GM18517 (cell line): Measurements from ENCODE around the gene SPRY4.
"Not testable (repeated sequence)": the region's sequence is repeated elsewhere in the genome, so short reads cannot be mapped to it uniquely, and the experiment has no call there.

Source experiments
- ATAC-seq: cut with Tn5 transposase; IDR thresholded peaks from one replicate; pipeline ENCODE4 v1.9.1; 2021; ENCODE audit warnings: mild to moderate bottlenecking, moderate library complexity; ENCODE audit not compliant: unreplicated experiment

Gene SPRY4

DNA sequence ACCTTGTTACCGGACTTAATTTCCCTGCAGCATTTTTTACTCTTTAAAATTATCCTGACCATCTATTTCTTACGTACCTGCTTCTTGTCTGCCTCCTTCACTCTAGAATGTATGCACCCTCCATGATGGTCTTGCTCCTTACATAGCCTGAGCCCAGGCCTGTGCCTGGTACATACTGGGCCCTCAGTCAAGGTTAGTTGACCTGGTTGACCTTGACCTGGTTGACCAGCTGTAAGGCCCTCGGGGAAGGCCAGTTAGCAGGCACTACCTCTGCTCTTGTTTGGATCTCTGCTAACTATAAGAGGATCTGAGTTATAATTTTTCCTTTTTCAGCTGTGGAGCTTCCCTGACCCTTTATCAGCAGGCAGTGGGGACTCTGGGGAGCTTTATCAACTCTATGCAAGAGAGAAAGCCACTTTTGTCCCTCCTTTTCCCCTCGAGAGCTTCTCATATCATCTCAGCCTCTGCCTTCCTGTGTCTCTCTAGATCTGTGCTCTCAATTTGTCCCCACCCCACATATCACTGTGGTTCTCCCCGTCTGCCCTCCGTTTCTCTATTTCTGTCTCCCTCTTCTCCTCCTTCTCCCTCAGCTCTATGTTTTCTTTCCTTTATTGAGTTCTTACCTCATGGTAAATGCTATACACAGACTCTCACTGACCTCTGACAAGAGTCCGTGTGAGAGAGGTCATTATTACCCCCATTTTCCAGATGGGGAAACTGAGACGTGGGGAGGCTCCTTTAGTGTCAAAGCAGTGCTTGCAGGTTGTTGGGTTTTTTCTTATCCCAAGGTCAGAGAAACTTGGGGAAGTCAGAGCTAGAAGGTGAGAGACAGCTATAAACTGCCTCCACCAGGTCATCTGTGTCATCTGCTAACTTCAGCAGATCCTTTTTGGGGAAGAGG, 28.6 kb downstream of the SPRY4 start:
- ATAC-seq: no peak

GRCh38 chr5:142295084-142295758, 29.6 kb downstream of the SPRY4 start:
- no peak for ATAC-seq

DNA sequence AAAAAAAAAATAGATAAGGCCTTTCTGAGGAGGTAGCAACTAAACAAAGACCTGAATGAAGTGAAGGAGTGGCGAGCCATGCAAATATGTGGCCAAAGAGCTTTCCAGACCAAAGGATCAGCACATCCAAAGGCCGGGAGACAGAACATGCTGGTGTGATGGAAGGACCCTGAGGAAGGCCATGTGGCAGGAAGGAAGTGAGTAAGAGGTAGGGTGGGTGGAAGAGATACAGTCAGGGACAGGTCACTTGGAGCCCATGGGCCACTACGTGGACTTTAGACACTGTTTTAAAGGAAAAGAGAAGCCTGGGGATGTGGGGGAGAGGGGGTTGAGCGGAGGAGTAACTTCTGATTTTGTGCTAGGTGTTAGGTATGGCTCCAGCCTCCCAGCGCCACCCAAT, 31.3 kb downstream of the SPRY4 start:
- ATAC-seq: no peak

DNA sequence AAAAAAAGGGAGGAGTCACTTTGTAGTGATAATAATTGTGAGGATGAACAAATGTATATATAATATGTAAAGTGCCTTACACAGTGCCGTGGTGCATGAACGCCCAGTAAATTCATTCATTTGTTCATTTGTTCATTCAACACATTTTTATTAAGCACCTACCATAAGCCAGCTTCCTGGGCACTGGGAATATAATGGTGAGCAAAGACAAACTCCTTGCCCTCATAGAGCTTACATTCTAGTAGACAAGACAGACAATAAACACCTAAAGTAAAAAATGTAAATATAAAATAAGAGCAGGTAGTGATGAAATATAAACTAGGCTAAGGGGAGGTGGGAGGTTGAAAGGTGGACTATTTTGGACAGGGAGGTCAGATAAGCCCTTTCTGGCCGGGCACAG, 32.0 kb downstream of the SPRY4 start:
- ATAC-seq: no peak

- ATAC-seq: no peak
These were observed 32.6 kb downstream of the SPRY4 start for GRCh38 chr5:142292249-142292648.

GRCh38 chr5:142290577-142291299, 34.1 kb downstream of the SPRY4 start:
- ATAC-seq: no peak

GRCh38 chr5:142289708-142290576, 34.9 kb downstream of the SPRY4 start:
- ATAC-seq: no peak

GRCh38 chr5:142287973-142288313, 36.9 kb downstream of the SPRY4 start:
- ATAC-seq: peak; percentile 67

- peak; percentile 36 for ATAC-seq
These were observed 37.5 kb downstream of the SPRY4 start for GRCh38 chr5:142287096-142287972.

DNA sequence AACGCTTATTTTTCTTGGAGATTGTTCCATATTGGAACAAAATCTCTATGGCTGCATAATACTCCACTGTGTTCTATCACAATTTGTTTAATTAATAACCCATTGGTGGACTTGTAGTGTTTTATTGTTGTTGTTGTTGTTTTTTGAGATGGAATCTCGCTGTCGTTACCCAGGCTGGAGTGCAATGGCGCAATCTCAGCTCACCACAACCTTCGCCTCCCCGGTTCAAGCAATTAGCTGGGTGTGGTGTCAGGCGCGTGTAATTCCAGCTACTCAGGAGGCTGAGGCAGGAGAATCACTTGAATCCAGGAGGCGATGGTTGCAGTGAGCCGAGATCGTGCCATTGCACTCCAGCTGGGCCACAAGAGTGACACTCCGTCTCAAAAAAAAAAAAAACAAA, 38.7 kb downstream of the SPRY4 start:
- ATAC-seq: no peak

- ATAC-seq: no peak
These were observed 41.5 kb downstream of the SPRY4 start for GRCh38 chr5:142283304-142283703.

DNA sequence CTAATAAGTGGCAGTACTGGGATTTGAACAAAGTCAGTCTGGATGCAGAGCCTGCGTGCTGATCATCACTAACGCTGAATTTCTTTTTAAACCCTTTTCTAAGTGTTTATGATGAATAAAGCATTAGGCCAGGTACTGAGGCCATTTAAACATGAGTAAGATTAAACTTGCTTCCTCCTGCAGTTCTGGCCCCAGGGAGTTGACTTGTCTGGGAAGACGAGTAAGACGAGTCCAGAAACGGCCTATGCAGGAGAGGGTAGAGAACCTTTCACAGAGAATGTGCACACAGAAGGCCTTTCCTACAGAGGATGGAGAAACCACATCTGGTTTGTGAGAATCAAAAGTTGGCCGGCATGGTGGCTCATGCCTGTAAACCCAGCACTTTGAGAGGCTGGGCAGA, 42.9 kb downstream of the SPRY4 start:
- ATAC-seq: no peak

GRCh38 chr5:142281008-142281367, 43.8 kb downstream of the SPRY4 start:
- no peak for ATAC-seq

DNA sequence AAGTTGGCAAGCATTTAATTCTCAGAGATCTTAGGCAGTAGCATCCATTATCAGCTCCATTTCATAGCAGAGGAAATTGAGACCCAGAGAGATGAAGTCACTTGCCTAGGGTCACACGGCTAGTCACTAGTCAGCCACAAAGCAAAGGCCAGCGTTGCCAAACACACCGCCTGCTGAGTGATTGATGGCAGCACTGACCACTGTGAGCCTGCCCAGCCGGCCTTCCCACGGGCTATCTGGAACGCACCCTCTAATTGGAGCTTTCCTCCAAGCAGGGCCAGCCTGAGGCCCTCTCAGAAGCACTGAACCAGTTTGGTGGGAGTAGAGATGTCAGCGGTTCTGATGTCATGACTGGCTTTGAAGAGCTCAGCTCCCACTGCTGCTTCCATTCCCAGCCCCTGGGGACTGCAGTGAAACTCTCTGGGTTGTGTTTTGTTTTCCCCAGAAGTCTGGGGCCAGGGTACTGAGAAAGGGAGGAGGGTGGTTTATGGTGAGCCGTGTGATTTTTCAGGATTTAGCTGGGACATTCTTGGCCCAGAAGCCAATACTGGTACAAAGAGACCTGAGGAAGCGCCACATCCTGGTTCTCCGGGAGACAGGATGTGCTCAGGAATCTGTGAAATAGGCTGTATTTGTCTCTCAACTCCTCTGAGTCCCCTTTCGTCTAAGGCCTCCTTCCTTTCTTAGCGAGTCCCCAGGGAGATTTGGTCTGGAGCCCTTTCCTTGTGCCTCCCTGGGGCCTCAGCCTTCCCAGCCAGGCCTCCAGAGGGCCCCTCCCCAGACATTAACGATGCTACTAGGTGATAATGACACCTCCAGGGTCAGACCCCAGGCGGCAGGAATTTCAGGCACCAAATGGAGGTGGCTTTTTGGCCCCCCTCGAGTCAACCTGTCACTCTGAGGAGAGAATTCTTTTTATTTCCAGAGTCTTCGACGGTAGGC, 44.5 kb downstream of the SPRY4 start:
- no peak for ATAC-seq

DNA sequence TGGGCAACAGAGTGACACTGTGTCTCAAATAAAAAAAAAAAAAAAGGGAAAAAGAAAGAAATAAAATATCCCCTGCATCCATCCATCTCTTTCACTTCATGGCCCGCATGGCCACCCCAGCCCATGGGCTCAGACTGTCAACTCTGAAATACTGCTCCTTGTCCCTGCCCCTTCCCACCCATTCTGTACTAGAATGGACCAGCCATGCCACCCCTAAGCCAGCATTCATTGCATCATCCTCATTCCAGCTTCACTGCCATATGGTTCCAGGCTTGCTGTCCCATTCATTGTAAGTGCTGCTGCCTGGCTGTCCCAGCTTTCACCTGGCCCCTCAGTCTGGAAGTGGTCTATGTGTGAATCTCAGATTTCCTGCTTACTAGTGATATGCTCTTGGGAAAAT, 46.2 kb downstream of the SPRY4 start:
- ATAC-seq: no peak

GRCh38 chr5:142277796-142278195, 47.0 kb downstream of the SPRY4 start:
- ATAC-seq: no peak

- no peak for ATAC-seq
These were observed 48.3 kb downstream of the SPRY4 start for GRCh38 chr5:142276517-142276916.

DNA sequence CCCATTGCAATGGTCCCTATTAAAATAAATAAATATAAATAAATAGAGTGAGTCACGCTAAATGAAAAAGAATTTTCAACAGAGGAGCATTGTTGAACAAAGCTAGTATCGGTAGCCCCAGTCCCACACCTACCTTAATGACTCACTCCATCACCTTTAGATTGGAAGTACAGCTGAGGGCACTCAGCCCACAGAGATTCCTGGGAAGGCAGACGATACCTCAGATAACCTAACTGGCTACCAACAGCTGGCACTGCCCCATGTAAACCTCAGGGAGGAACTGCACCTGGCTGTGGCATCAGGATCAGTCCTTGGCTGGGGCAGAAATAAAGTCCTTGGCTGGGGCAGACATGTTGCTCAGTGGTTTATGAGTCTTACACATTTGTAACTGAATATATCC, 49.3 kb downstream of the SPRY4 start:
- no peak for ATAC-seq

DNA sequence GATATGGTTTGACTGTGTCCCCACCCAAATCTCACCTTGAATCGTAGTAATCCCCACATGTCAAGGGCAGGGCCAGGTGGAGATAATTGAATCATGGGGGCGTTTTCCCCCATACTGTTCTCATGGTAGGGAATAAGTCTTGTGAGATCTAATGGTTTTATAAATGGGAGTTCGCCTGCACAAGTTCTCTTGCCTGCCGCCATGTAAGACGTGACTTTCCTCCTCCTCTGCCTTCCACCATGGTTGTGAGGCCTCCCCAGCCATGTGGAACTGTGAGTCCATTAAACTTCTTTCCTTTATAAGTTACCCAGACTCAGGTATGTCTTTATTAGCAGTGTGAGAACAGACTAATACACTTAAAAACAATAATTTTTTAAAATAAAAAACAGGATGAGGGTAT, 52.2 kb downstream of the SPRY4 start:
- not testable (repeated sequence) for ATAC-seq
